Activated CD4-positive, alpha-beta T cell treated with anti-CD3 and anti-CD28 coated beads for 36 hours (primary cell): ENCODE measurements around the gene CLDND2. TPM values are rescaled to one million over a fixed set of nuclear protein-coding genes. Genes with fewer than 3 reads are reported as not detected.

Experiments used
- ATAC-seq: fragments of 200-7000 bp; cut with Tn5 transposase; one replicate; pipeline ENCODE4 v1.10.0; 2021; ENCODE audit warnings: mild to moderate bottlenecking, moderate library complexity
- CTCF ChIA-PET: fragments of 350-600 bp; sonication (Branson Sonifier 250); formaldehyde crosslinking; loops from one replicate; lab custom pipeline; 2021; ENCODE audit warnings: antibody characterized with exemption; lab: Charles Lee
- POLR2A ChIA-PET: fragments of 350-600 bp; sonication (Branson Sonifier 250); formaldehyde crosslinking; loops from one replicate; lab custom pipeline; 2021; ENCODE audit warnings: antibody characterized with exemption, inconsistent platforms; lab: Charles Lee
- DNase-seq: peaks from one replicate; pipeline ENCODE4 v3.0.0-alpha.2; 2020
- H3K27ac Mint-ChIP-seq: one replicate; pipeline ENCODE4 v1.8.0; 2021; ENCODE audit warnings: mixed read lengths
- H3K27me3 Mint-ChIP-seq: one replicate; pipeline ENCODE4 v1.8.0; 2021; ENCODE audit warnings: mixed read lengths
- H3K36me3 Mint-ChIP-seq: one replicate; pipeline ENCODE4 v1.8.0; 2021; ENCODE audit warnings: low read depth, mixed read lengths
- H3K4me1 Mint-ChIP-seq: one replicate; pipeline ENCODE4 v1.8.0; 2021; ENCODE audit warnings: mixed read lengths
- H3K4me3 Mint-ChIP-seq: one replicate; pipeline ENCODE4 v1.8.0; 2021; ENCODE audit warnings: mild to moderate bottlenecking, moderate library complexity, mixed read lengths
- H3K9me3 Mint-ChIP-seq: one replicate; pipeline ENCODE4 v1.8.0; 2021; ENCODE audit warnings: low read depth, mixed read lengths
- intact Hi-C, 2 experiments: fragments of 100-400 bp; cut with DNase I in 1 of 2; cut with micrococcal nuclease in 1 of 2; formaldehyde crosslinking; loops; one replicate each; pipeline versions ENCODE4 v1.14.2 to v1.15.1; 2022 to 2024; cut with DNase I, micrococcal nuclease
- total RNA-seq, 2 experiments: library from RNA; stranded (reverse); gene quantifications; one replicate each; pipeline ENCODE4 v1.2.3, GENCODE V29; 2021

Gene CLDND2
- total RNA-seq, 2 experiments from 2014 or later = 3.2 to 4.9 TPM

DNA sequence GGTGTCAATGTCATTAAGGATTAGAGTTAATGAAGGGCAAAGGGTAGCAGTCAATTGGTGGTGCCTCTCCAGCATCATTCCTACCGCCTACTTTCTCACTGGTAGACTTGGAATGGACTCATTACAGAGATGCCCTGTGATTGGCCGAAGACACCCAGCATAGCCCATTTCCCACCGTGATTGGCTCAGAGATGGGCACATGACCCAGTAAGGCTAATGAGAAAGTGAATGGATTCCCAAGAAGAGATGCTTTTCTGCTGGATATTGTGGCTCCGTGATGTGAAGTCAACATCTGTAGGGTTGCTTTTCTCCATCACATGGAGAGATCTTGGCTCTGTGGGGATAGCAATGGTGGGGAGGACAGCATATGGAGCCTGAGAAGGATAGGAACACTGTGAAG is 38.4 kb downstream of the CLDND2 start:
- peaks cover 2% of the 10 kb centered on the region for H3K9me3 Mint-ChIP-seq
- no peak overlapping the region for H3K27ac Mint-ChIP-seq
- intact Hi-C loops = loop anchor here in 1 of 2 experiments (10.0 kb wide), 1 partner anchor 184 kb away; no protein-coding TSS in a partner anchor
- ATAC-seq (no peak), DNase-seq (no peak)
- H3K27me3 Mint-ChIP-seq = peaks cover 38% of the 10 kb centered on the region
- POLR2A ChIA-PET = interaction anchor here (0.6 kb wide), 1 partner anchor 91 kb away, joined by 3 read pairs; no protein-coding TSS in a partner anchor
- H3K4me1 Mint-ChIP-seq = peaks cover 8% of the 10 kb centered on the region
- CTCF ChIA-PET = no interaction called here
- no peak overlapping the region for H3K4me3 Mint-ChIP-seq
- peaks cover 7% of the 10 kb centered on the region for H3K36me3 Mint-ChIP-seq

DNA sequence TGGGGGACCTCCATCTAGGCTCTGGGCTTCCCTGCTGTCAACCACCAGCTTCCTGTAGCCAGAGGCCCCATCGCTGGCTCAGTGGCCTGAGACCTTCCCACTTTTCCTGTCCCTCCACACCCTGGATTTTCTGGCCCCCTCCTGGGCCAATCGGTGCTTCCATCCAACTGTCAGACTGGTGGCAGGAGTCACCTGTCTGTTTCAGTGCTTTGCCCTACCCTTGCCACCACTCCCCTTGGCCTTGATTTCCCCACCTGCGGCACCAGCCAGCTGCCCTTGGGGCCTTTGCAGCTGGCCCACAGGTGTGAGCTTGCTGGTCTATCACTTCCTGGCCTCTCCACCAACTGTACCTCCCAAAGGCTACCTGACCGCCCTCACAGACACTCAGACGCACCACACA is 39.4 kb downstream of the CLDND2 start:
- ATAC-seq (no peak), DNase-seq (no peak)
- no peak overlapping the region for H3K4me3 Mint-ChIP-seq
- peaks cover 45% of the 10 kb centered on the region for H3K27me3 Mint-ChIP-seq
- peaks cover 2% of the 10 kb centered on the region for H3K9me3 Mint-ChIP-seq
- peaks cover 8% of the 10 kb centered on the region for H3K4me1 Mint-ChIP-seq
- intact Hi-C loops = no loop called here
- ChIA-PET POLR2A (no interaction called here), CTCF (interaction anchor here (0.7 kb wide), 1 partner anchor 10 kb away, joined by 3 read pairs; no protein-coding TSS in a partner anchor)
- peaks cover 7% of the 10 kb centered on the region for H3K36me3 Mint-ChIP-seq
- no peak overlapping the region for H3K27ac Mint-ChIP-seq

DNA sequence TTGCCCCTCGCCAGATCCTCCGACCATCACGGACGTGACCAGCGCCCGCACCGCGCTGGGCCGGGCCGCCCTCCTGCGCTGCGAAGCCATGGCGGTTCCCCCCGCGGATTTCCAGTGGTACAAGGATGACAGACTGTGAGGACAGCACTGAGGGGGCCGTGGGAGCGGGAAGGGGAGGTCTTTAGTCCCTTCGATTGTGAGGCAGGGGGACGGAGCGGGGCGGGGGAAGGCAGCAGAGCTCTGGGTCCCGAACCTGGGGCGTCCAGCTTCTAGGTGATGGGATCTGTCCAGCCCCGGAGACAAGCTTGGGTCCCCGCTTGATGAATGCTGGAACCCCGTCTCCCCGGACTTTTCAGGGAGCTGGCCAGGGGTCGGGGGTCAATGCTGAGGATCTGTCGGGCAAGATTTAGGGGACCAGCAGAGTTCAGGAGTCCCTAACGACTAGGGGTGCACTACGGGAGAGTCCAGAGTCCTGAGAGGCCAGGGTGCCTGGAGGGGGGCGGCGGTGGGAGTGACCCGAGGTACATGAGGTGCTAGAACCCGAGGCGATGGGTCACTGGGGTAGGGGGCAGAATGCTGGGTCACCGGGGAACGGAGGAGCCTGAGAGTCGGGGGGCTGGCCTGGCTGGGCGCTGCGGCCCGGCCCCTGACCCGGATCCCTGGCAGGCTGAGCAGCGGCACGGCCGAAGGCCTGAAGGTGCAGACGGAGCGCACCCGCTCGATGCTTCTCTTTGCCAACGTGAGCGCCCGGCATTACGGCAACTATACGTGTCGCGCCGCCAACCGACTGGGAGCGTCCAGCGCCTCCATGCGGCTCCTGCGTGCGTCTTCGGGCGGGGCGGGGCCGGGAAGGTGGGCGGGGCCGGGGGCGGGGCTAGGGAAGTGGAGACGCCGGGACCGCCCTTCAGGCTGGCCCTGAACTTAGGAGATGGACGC is 41.5 kb downstream of the CLDND2 start:
- peak; percentile 93 for ATAC-seq
- Mint-ChIP-seq H3K36me3 (peaks cover 7% of the 10 kb centered on the region), H3K4me3 (peak overlapping the region; percentile 35), H3K27ac (no peak overlapping the region), H3K9me3 (peaks cover 2% of the 10 kb centered on the region), H3K27me3 (peaks cover 60% of the 10 kb centered on the region), H3K4me1 (peaks cover 8% of the 10 kb centered on the region)
- DNase-seq = peak; percentile 87
- POLR2A ChIA-PET = interaction anchor here (0.6 kb wide), 1 partner anchor 241 kb away, joined by 6 read pairs; no protein-coding TSS in a partner anchor
- CTCF ChIA-PET = interaction anchor here (0.7 to 1.2 kb wide), 2 partner anchors 12 to 68 kb away, joined by 3 read pairs; no protein-coding TSS in a partner anchor
- intact Hi-C loops = loop anchor here in 1 of 2 experiments (1.0 to 2.0 kb wide), 6 partner anchors 12 to 377 kb away; no protein-coding TSS in a partner anchor

DNA sequence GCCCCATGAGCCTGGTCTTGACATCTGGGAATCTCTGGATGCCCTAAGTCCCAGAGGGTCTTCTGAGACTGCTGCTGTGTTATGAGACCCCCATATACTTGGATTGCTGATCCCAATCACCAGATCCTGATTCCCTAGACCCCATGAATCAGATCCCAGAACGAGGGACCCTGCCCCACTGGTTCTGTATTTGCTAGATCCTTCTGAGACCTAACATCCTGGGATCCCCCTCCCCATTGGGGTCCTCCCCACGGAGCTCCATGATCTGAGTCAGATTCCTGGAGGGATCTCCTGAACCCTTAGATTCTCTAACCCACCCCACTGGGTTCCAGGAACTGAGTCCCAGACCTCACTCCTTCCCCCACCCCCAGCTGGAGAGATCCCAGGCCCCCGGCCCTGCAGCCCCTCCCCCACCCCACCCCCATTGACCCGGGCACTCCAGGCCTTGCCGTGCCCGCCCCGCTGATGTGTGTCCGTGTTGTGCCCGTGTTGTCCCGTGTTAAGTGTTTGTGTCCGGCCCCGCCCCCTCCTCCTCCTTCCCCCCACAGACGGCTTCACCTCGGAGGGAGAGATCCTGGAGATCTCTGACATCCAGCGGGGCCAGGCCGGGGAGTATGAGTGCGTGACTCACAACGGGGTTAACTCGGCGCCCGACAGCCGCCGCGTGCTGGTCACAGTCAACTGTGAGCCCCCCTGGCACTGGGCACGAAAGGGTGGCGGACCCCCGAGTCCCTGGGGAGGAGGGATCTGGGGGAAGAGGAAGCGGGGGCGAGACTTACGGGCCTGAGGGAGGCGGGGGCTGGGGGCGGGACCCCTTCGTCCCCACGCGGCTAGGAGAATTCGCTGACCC is 42.4 kb downstream of the CLDND2 start:
- Mint-ChIP-seq H3K27me3 (peaks cover 60% of the 10 kb centered on the region), H3K27ac (no peak overlapping the region), H3K36me3 (peaks cover 2% of the 10 kb centered on the region), H3K4me3 (no peak overlapping the region), H3K4me1 (peaks cover 8% of the 10 kb centered on the region), H3K9me3 (peaks cover 2% of the 10 kb centered on the region)
- ChIA-PET CTCF (interaction anchor here (0.6 to 1.0 kb wide), 2 partner anchors 33 to 168 kb away, joined by 3 read pairs; no protein-coding TSS in a partner anchor), POLR2A (no interaction called here)
- intact Hi-C loops = loop anchor here in 1 of 2 experiments (1.0 to 2.0 kb wide), 6 partner anchors 13 to 378 kb away; no protein-coding TSS in a partner anchor
- ATAC-seq (no peak), DNase-seq (no peak)

DNA sequence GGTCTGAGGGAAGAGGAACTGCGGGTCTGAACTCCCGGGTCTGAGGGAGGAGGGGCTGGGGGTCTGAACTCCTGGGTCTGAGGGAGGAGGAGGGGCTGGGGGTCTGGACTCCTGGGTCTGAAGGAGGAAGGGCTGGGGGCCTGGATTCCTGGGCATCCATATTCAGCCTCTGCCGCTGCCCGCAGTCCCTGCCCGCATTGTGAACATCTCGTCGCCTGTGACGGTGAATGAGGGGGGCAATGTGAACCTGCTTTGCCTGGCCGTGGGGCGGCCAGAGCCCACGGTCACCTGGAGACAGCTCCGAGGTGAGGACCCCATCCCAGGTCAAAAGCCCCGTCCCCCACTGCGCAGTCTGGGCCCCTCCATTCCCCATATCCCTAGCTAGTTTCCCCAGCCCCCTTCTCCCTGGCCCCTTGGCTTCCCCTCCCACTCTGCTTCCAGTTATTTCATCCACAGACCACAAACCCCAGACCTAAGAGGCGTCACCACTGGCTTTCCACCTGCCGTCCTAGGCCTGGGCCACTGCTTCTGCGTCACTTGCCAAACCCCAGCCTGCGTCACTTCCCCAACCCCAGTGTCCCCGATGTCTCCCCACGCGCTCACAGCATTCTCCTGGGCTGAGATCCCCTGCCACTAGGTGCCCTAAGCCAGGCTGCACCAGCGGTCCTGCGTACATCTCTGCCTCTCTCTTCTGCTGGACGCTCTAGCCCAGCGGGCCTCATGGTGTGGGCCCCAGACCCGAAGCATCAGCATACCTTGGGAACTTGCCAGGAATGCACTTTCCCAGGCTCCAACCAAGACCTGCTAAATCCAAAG is 43.4 kb downstream of the CLDND2 start:
- peaks cover 8% of the 10 kb centered on the region for H3K4me1 Mint-ChIP-seq
- ATAC-seq = no peak
- DNase-seq = peak; percentile 45
- ChIA-PET CTCF (interaction anchor here (0.6 to 1.0 kb wide), 2 partner anchors 32 to 167 kb away, joined by 3 read pairs; no protein-coding TSS in a partner anchor), POLR2A (no interaction called here)
- intact Hi-C loops = no loop called here
- H3K4me3 Mint-ChIP-seq = no peak overlapping the region
- no peak overlapping the region for H3K27ac Mint-ChIP-seq
- no peaks in the 10 kb centered on the region for H3K36me3 Mint-ChIP-seq
- H3K9me3 Mint-ChIP-seq = no peaks in the 10 kb centered on the region
- H3K27me3 Mint-ChIP-seq = peaks cover 60% of the 10 kb centered on the region

DNA sequence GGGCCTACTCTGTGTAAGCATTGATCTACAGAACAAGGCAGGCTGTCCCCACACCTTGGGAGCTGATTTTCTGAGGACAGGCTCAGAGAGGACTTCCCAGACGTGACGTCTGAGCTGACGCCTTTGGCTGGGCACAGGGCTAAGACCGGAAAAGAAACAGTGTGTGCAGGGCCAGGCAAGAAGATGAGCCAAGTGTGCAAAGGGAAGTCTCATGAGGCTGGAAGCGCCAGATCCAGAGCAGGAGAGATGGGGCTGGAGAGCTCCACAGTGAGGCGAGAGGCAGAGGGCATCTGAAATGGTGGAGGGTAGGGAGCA is 44.7 kb downstream of the CLDND2 start:
- CTCF ChIA-PET = interaction anchor here (0.6 kb wide), 2 partner anchors 268 to 542 kb away, joined by 3 read pairs; no protein-coding TSS in a partner anchor

DNA sequence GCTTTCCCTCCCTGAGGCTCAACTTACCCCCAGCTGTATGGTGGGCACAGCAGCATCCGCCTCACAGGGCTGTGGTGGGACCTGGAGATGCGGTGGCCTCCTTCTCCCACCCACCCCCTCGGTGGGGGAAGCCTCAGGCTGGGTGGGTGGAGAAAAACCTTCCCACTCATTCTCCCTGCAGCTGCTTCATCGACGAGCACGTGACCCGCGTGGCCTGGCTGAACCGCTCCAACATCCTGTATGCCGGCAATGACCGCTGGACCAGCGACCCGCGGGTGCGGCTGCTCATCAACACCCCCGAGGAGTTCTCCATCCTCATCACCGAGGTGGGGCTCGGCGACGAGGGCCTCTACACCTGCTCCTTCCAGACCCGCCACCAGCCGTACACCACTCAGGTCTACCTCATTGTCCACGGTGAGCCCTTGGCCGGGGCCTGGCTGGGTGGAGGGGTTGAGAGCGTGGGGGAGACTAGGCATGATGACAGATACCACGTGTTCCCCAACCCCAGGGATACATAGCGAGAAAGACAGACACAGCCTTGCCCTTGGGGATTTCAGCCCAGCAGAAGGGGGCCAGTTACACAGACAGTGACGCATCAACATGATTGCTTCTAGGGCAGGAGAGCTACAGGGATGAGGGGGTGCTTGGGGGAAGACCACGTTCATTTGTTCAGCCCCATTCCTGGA is 45.2 kb downstream of the CLDND2 start:
- Mint-ChIP-seq H3K27me3 (peaks cover 58% of the 10 kb centered on the region), H3K4me3 (no peak overlapping the region), H3K4me1 (peaks cover 8% of the 10 kb centered on the region), H3K27ac (no peak overlapping the region), H3K36me3 (no peaks in the 10 kb centered on the region), H3K9me3 (no peaks in the 10 kb centered on the region)
- intact Hi-C loops = no loop called here
- POLR2A ChIA-PET = no interaction called here
- CTCF ChIA-PET = interaction anchor here (1.2 kb wide), 1 partner anchor 9 kb away, joined by 3 read pairs; no protein-coding TSS in a partner anchor
- ATAC-seq = no peak
- no peak for DNase-seq

More for the DNA sequence above, 44.7 kb downstream of the CLDND2 start:
- H3K4me1 Mint-ChIP-seq = peaks cover 8% of the 10 kb centered on the region
- H3K4me3 Mint-ChIP-seq = no peak overlapping the region
- H3K27ac Mint-ChIP-seq = no peak overlapping the region
- ATAC-seq (no peak), DNase-seq (no peak)
- no peaks in the 10 kb centered on the region for H3K36me3 Mint-ChIP-seq
- H3K27me3 Mint-ChIP-seq = peaks cover 58% of the 10 kb centered on the region
- H3K9me3 Mint-ChIP-seq = no peaks in the 10 kb centered on the region
- intact Hi-C loops = no loop called here
- POLR2A ChIA-PET = no interaction called here

DNA sequence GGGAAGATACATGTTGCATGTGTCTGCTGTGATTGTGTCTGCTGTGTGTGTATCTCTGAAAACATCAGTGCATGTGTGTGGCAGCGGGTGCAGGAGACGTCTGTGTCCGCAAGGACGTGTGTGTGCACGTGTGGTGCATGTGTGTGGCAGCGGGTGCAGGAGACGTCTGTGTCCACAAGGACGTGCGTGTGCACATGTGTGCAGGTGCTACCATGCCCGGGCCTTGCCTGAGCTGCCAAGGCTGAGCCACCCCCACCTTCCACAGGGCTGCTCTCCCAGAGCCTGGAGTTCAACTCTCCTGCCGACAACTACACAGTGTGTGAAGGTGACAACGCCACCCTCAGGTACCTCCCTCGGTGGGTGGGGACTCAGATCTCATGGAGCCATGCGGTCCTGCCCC is 47.0 kb downstream of the CLDND2 start:
- POLR2A ChIA-PET = no interaction called here
- no peak overlapping the region for H3K4me3 Mint-ChIP-seq
- H3K9me3 Mint-ChIP-seq = no peaks in the 10 kb centered on the region
- peaks cover 3% of the 10 kb centered on the region for H3K4me1 Mint-ChIP-seq
- DNase-seq = no peak
- no peak overlapping the region for H3K27ac Mint-ChIP-seq
- H3K27me3 Mint-ChIP-seq = peaks cover 52% of the 10 kb centered on the region
- ATAC-seq = no peak
- intact Hi-C loops = no loop called here
- no peaks in the 10 kb centered on the region for H3K36me3 Mint-ChIP-seq
- CTCF ChIA-PET = no interaction called here

DNA sequence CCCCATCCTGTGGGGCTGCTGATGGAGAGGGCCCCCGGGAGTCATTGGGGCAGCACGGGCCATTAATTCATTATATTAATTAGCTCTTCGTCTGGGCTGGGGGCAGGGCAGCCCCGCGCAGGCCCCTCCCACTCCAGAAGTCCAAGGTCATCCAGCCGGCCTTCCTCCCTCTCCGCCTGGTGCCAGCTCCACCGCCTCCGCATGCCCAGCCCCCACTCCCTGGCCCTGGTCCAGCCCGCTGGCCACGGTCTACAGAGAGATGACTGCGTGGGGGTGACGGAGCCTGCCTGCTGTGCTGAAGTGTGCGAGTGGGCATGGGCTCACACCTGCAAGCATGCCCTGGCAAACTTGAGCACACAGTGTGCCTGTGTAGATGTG is 48.5 kb downstream of the CLDND2 start:
- no peaks in the 10 kb centered on the region for H3K4me1 Mint-ChIP-seq
- intact Hi-C loops = no loop called here
- DNase-seq = no peak
- H3K4me3 Mint-ChIP-seq = no peak overlapping the region
- H3K27ac Mint-ChIP-seq = no peak overlapping the region
- H3K9me3 Mint-ChIP-seq = peaks cover 2% of the 10 kb centered on the region
- no peaks in the 10 kb centered on the region for H3K36me3 Mint-ChIP-seq
- ChIA-PET POLR2A (no interaction called here), CTCF (no interaction called here)
- ATAC-seq = no peak
- H3K27me3 Mint-ChIP-seq = peaks cover 39% of the 10 kb centered on the region

DNA sequence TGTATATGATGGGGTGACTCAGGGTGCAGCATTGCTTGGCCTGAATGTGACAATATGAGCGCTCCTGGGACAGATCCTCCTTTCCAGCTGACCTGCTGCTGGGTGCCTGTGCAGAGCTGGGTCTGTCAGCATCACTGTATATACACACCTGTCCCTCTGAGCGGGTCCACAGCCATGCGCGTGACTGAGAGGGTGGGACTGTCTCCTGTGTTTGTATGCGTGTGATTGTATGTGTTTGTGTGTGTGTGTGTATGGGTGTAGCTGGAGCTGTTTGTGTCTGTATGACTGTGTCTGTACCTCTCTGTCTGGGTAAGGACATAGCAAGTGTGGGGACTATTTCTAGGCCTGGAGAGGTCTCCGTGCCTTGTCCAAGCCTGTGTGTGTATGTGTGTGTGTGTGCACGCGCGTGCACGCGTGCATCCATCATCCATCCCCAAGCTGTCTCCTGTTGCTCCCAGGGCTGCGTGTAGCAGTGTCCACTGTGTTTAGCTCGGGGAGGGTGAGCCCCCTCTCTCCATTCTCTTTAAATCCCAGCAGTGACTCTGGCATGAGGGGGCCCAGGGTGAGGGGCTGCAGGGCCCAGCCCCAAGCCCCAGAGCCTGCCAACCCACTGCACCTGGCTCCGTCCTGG is 49.0 kb downstream of the CLDND2 start:
- Mint-ChIP-seq H3K27ac (no peak overlapping the region), H3K9me3 (peaks cover 4% of the 10 kb centered on the region), H3K4me1 (no peaks in the 10 kb centered on the region), H3K4me3 (no peak overlapping the region), H3K27me3 (peaks cover 39% of the 10 kb centered on the region), H3K36me3 (no peaks in the 10 kb centered on the region)
- intact Hi-C loops = no loop called here
- no peak for DNase-seq
- ChIA-PET CTCF (no interaction called here), POLR2A (no interaction called here)
- ATAC-seq = no peak
